RKO (cell line): ENCODE measurements around the gene PUM1.
"Not testable (repeated sequence)": the region's sequence is repeated elsewhere in the genome, so short reads cannot be mapped to it uniquely, and the experiment has no call there.

Experiments
- DNase-seq: peaks from one replicate; pipeline ENCODE4 v3.0.0-alpha.2; 2016; ENCODE audit warnings: low spot score

PUM1 gene

DNA sequence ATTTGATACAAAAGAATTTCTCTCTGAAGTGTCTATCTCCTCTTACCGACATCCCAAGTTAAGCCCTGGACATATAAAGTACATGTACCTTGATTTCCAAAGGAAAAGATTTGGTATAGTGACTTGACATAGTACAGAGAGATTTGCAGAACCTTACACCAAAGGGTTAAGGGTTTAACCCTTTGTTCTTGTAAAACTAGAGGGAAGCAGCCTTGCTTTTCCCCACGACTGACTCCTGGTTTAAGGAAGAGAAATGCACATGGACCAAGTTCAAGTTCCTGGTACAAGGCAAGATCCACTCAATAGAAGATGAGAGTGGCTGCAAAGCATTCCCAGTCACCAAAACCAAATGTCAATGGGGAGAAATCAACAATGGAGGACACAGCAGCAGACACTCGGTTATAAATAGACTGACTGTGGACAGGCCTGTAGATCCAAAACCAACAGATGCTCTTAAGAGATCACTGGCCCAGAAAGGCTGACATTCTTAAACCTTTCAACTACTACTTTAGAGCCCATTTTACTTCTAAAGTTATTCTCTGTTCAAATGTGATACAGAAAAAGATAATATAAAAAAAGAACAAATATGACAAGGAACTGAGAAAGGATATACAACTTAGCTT lies 69.4 kb downstream of the PUM1 start:
- no peak for DNase-seq

GRCh38 chr1:30991862-30992606 lies 73.5 kb downstream of the PUM1 start:
- DNase-seq, result no peak

DNA sequence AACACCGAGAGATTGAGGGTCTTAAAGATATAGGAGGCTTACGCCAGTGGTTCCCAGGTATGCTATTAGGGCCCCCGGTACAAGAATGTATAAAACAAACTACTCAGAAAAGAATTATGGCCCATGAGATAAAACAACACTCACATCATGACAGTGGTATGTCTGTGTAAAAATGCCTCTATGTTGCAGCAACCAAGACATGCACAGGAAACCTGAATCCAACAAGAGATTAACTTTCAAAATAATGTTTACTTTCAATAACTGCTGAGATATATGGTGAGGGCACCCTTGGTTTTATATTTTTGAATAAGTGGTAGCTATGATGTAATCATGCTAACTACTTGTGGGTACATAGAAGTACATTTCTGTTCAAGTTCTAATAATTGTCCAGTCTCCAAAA lies 74.9 kb downstream of the PUM1 start:
- DNase-seq, result no peak

- DNase-seq, result peak; percentile 16
These were observed 77.5 kb downstream of the PUM1 start for GRCh38 chr1:30988045-30988444.

DNA sequence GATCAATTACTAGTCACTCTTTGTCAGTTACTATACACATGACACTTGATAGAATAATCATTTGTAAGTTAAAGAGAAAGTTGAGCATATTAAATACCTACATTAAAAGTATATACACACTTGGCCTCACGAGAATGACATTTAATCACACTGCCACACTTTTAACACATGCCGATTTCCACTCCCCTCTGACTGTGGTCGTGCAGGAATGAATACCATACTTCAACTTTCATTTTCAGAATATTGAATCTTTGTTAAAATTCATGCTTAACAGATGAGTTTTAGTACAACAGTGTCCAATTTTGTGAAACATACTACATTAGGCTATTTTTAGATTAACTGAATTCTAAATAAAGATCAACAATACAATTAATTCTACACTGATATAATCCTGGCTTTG lies 78.8 kb downstream of the PUM1 start:
- no peak for DNase-seq

- DNase-seq, result no peak
These were observed 80.5 kb downstream of the PUM1 start for GRCh38 chr1:30984991-30985503.

DNA sequence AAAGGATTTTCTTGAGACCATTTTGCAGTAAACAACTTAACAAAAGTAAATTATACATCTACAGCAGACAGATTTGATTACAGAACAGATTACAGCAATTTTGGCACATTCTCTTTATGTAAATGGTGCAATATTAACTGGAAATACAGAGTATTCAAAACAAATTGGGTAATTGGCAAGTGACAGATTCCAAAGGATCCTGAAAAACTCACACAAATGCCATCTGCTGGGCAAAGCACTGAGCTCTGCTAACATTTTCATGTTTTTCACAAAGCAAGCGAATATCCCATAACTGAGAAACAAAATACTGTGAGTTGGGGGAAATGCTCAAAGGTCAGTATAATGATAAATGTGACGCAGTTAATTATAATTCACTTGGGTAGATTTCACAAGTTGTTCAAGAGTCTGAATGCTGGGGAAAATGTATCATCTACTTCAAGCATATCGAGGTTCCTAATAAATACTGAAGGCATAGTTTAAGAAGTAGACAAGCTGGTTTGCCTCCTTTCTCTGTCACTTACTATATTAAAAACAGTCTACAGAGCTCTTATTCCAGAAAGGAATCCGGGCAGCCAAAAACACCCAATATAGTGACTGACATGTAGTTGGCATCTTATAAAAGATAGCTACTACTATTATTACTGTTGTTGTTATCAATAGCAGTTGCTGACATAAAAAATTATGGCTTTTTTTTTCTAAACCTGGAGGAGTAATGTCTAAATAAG lies 81.2 kb downstream of the PUM1 start:
- no peak for DNase-seq

DNA sequence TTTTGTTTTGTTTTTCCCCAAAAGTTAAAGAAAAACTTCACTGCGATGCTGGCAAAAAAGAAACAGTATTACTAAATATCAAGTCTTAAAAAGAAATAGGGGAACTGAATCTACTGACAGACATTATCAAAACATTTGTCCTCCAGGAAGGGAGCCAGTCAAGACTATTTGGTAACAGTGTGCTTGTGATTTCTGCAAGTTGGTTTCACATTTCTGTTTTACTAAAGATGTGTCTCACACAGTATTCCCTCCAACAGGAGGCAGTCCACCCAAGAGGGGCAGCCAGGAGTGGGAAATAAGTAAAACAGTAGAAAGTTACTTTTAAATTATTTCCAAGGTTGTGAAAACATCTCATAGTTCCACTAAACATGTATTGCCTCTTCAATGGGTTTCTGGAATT lies 82.6 kb downstream of the PUM1 start:
- no peak for DNase-seq

- no peak for DNase-seq
These were observed 83.1 kb downstream of the PUM1 start for GRCh38 chr1:30982431-30982830.

- no peak for DNase-seq
These were observed 84.3 kb downstream of the PUM1 start for GRCh38 chr1:30981172-30981571.

DNA sequence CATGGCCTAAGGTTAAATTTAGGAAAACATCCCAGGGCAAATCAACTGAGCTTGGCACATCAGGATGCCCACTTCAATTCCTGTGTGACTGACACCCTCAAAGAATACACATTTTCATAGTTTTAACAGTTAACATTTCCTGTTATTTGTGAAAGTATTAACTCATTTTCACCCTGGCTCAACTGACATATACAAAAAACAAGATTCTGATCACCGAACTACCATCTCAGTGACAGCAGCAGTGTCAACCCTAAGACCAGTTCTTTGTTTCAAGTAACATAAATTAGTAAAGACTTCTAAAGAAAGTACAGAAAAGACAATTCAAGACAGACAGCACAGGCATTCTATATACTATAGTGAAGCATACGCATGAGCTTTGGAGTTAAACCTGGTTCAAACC lies 88.0 kb downstream of the PUM1 start:
- DNase-seq, result no peak

DNA sequence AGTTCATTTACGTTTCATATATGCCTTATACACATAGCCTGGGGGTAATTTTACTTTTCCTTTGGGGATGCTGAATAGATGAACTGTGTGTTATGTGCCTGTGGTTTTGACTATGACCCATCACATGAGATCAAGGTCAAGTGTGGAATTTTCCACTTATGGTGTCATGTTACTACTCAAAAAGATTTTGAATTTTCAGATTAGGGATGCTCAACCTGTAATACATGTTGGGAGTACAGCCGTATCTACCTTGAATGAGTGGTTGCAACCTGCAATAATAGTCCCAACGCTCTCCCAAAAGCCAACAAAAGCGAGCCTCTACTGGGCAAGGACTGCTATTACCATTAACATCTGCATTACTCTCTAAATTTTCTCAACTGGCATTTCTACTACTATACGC lies 88.4 kb downstream of the PUM1 start:
- DNase-seq, result peak; percentile 14

- DNase-seq, result no peak
These were observed 89.4 kb downstream of the PUM1 start for GRCh38 chr1:30976143-30976542.

DNA sequence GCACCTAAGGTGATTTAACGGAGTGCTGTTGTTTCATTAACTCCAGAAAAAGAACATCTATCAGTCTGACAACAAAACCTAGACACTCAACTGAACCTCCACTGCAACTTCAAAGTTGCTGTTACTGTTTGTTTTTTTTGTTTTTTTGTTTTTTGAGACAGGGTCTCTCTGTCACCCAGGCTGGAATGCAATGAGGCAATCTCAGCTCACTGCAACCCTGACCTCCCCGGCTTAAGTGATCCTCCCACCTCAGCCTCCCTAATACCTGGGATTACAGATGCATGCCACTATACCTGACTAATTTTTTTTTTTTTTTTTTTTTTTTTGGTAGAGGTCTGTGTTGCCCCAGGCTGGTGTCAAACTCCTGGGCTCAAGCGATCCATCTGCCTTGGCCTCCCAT lies 90.3 kb downstream of the PUM1 start:
- no peak for DNase-seq

GRCh38 chr1:30974536-30974935 lies 91.0 kb downstream of the PUM1 start:
- no peak for DNase-seq

GRCh38 chr1:30972349-30972748 lies 93.2 kb downstream of the PUM1 start:
- not testable (repeated sequence) for DNase-seq

DNA sequence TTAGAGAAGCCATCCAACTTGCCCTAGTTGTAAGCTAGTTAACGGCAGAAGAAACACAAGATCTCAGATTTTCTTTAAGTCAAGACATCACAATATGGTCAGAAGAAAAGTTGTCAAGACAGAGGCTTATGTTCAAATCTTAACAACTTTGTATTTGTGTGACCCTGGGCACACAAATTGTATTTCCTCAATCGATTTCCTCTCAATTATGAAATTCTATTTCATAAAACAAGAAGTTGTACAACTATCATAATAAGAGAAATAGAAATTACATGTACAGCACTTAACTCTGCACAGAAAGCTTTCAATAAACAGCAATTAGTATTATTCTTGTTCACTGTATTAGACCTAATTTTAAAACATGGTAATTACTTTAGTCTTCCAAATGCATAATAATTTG lies 94.0 kb downstream of the PUM1 start:
- DNase-seq, result no peak

- DNase-seq, result no peak
These were observed 95.6 kb downstream of the PUM1 start for GRCh38 chr1:30969903-30970302.

DNA sequence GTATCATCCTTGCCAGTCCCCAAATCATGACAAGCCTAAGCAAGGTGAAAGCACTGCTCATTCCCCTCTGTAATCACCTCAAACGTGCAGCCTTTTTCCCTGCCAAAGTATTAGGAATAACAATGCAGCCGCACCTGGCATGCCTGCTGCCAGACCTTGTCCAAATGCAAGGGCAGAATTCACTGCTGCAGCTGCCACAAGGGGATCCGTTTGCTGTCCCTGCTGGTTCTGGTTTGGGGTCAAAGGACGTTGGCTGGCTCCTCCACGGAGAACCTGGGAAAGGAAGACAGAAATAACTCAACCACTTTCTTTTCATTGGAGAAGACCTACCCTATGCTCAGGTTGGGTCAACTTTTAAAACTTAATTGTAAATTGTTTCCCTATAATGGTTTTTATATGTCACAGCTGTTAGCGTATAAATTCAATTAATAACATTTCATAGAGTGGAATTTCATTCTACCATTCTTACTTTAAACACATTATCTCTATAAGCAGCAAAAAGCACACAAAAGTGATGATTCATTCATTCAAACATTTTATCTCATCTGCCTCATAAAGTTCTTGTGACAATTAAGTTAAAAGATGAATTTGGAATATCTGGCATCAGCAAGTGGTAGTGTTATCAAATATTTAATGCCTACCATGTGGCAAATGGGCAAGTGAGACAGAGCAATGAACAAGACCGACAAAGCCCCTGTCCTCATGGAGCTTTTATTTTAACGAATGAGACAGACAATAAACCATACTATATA lies 97.1 kb downstream of the PUM1 start:
- no peak for DNase-seq

- DNase-seq, result no peak
These were observed 98.7 kb downstream of the PUM1 start for GRCh38 chr1:30966690-30967369.

DNA sequence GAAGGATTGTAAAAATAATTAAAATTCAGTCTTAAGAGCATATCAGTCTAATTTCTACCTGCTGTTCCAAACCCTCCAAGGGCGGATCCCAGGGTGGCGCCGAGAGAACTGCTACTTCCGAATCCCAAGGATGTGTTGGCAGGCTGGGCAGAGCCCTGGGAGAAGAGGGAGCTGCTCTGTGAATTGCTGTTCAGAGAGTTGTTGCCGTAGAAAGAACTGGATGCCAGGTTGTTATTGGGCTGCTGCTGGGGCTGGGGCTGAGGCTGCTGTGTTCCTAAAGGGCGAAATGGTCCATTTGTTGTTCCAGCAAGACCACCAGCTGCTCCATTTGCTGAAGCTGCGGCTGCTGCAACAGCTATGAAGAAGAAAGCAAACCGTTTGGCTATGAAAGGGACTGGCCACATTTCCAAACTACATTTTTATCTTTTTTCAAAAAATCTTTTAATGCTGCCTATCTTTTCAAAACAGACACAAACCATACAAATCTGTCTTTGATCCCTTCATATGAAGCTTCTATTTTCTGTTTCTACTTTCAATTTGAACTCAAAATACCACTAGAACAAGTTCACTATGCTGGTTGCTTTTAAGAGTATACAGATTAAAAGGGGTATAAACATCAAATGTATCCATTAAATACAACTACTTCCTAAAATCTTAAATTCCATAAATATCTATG lies 99.5 kb downstream of the PUM1 start:
- DNase-seq, result no peak
